Neural crest cell (in vitro differentiated cells): Measurements from ENCODE around the gene NUDT3. TPM values are rescaled to one million over a fixed set of nuclear protein-coding genes. Genes with fewer than 3 reads are reported as not detected.

Source experiments
- DNase-seq: peaks from one replicate; pipeline ENCODE4 v3.0.0; 2021; ENCODE audit warnings: low read depth, mixed read lengths, low spot score
- H3K27ac Mint-ChIP-seq: one replicate; pipeline ENCODE4 v1.8.0; 2021; ENCODE audit warnings: mild to moderate bottlenecking, mixed read lengths; ENCODE audit not compliant: unreplicated experiment
- H3K27me3 Mint-ChIP-seq: 2 replicates; pipeline ENCODE4 v1.8.0; 2021; ENCODE audit warnings: low read depth, mild to moderate bottlenecking, mixed read lengths
- H3K36me3 Mint-ChIP-seq: 2 replicates; pipeline ENCODE4 v1.8.0; 2021; ENCODE audit warnings: low read depth, mild to moderate bottlenecking, mixed read lengths
- H3K4me1 Mint-ChIP-seq: 2 replicates; pipeline ENCODE4 v1.8.0; 2021; ENCODE audit warnings: mixed read lengths
- H3K4me3 Mint-ChIP-seq: one replicate; pipeline ENCODE4 v1.8.0; 2021; ENCODE audit warnings: mild to moderate bottlenecking, mixed read lengths
- H3K9me3 Mint-ChIP-seq: 2 replicates; pipeline ENCODE4 v1.8.0; 2021; ENCODE audit warnings: mixed read lengths
- total RNA-seq: library from RNA; stranded (reverse); gene quantifications from 2 replicates; pipeline ENCODE4 v1.2.1, GENCODE V29; 2021
- TF ChIP-seq, protein P1 (sequence below): fragments of 200-600 bp; sonication (generic); conservative IDR thresholded peaks from 2 replicates; pipeline ENCODE4 v1.5.0; 2021; ENCODE audit warnings: antibody characterized with exemption, mild to moderate bottlenecking

Gene NUDT3
- total RNA-seq, 1 donor from 2014 or later, result 47.5 TPM

DNA sequence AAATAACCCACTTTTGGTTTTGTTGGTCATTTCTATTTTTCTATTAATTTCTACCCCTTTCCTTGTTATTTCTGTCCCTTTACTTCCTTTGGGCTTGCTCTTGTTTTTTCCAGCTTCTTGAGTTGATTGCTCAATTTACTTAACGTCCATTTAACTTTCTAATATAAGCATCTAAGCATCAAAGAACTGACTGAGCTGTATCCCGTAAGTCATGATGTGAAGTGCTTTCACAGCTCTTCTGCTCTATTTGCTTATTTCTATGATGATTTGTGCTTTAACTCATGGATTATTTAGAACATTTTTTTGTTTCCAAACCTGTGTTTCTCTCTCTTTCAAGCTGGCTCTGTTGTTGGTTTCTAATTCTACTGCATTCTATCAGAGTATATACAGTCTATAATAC, 87.0 kb downstream of the NUDT3 start:
- Mint-ChIP-seq H3K36me3 (no peaks in the 10 kb centered on the region), H3K27ac (no peak overlapping the region), H3K9me3 (no peaks in the 10 kb centered on the region), H3K4me3 (no peak overlapping the region), H3K27me3 (no peaks in the 10 kb centered on the region), H3K4me1 (peaks cover 3% of the 10 kb centered on the region)
- DNase-seq, result no peak
- TF ChIP-seq, protein P1, sequence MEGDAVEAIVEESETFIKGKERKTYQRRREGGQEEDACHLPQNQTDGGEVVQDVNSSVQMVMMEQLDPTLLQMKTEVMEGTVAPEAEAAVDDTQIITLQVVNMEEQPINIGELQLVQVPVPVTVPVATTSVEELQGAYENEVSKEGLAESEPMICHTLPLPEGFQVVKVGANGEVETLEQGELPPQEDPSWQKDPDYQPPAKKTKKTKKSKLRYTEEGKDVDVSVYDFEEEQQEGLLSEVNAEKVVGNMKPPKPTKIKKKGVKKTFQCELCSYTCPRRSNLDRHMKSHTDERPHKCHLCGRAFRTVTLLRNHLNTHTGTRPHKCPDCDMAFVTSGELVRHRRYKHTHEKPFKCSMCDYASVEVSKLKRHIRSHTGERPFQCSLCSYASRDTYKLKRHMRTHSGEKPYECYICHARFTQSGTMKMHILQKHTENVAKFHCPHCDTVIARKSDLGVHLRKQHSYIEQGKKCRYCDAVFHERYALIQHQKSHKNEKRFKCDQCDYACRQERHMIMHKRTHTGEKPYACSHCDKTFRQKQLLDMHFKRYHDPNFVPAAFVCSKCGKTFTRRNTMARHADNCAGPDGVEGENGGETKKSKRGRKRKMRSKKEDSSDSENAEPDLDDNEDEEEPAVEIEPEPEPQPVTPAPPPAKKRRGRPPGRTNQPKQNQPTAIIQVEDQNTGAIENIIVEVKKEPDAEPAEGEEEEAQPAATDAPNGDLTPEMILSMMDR, result no peak

DNA sequence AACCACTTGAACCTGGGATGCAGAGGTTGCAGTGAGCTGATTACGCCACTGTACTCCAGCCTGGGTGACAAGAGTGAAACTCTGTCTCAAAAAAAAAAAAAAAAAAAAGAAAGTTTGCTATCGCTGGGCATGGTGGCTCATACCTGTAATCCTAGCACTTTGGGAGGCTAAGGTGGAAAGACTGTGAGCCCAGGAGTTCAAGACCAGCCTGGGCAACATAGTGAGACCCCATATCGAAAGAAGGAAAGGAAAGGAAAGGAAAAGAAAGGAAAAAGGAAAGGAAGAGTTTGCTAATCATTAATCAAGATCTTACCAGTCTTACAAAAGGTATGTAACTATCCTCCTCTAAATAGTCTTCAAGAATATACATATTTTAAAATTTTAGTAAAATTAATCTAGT, 88.3 kb downstream of the NUDT3 start:
- Mint-ChIP-seq H3K4me1 (peaks cover 3% of the 10 kb centered on the region), H3K36me3 (no peaks in the 10 kb centered on the region), H3K9me3 (no peaks in the 10 kb centered on the region), H3K27ac (no peak overlapping the region), H3K27me3 (no peaks in the 10 kb centered on the region), H3K4me3 (no peak overlapping the region)
- TF ChIP-seq, protein P1, result no peak
- no peak for DNase-seq

DNA sequence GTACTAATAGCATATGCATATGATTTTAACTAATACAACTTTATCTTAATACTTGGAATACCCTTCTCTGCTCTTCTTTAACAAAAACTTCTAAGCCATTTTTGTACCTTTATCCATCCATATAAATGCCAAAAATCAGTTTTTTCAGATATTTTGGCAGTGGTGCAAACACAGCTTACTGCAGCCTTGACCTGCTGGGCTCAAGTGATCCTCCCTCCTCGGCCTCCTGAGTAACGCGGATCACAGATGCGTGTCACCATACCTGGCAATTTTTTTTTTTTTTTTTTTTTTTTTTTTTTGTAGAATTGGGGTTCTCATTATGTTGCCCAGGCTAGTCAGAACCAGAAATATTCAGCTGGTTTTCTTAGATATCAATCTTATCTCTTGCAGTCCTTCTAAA, 89.5 kb downstream of the NUDT3 start:
- Mint-ChIP-seq H3K36me3 (no peaks in the 10 kb centered on the region), H3K27ac (no peak overlapping the region), H3K27me3 (no peaks in the 10 kb centered on the region), H3K4me1 (no peaks in the 10 kb centered on the region), H3K4me3 (no peak overlapping the region), H3K9me3 (no peaks in the 10 kb centered on the region)
- no peak for DNase-seq
- TF ChIP-seq, protein P1, result no peak

DNA sequence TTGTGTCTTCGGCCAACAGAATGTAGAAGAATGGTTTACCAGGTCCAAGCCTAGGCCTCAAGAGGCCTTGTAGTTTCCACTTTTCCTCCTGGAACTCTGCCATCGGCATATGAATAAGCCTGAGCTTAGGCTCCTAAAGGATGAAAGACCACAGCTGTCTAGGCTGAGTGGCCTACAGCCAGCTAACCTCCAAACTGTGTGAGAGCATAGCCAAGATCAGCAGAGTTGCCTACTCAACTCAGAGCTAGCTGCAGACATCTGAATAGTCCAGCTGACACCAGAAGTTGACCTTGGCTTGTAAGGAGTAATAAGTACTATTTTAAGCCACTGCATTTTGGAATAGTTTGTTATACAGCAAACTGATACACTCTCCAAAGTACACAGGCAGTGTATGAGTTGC, 91.1 kb downstream of the NUDT3 start:
- H3K4me3 Mint-ChIP-seq, result no peak overlapping the region
- H3K36me3 Mint-ChIP-seq, result no peaks in the 10 kb centered on the region
- H3K4me1 Mint-ChIP-seq, result no peaks in the 10 kb centered on the region

DNA sequence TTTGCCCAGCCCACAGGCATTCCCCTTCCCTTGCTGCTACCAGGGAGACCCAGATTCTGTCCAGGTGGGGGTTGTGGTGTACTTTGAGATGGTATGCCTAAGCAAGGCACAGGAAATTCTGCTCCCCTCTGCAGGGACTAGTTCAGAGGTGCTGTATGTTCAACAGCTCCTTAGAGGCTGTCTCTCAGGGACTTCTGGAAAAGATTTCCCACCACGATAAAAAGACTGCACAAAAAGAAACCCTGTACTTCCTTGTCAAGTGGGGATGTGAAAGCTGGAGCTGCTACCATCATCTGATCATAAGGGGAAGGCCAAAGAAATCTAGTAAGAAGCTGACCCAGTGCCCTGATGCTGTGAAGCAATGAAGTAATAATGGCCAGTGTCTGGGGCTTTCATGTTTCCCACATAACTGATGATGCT, 92.1 kb downstream of the NUDT3 start:
- DNase-seq, result no peak
- H3K9me3 Mint-ChIP-seq, result no peaks in the 10 kb centered on the region
- no peaks in the 10 kb centered on the region for H3K4me1 Mint-ChIP-seq
- no peak overlapping the region for H3K27ac Mint-ChIP-seq
- TF ChIP-seq, protein P1, result no peak
- H3K4me3 Mint-ChIP-seq, result no peak overlapping the region
- no peaks in the 10 kb centered on the region for H3K27me3 Mint-ChIP-seq
- H3K36me3 Mint-ChIP-seq, result no peaks in the 10 kb centered on the region

More for the DNA sequence above, 91.1 kb downstream of the NUDT3 start:
- H3K27me3 Mint-ChIP-seq, result no peaks in the 10 kb centered on the region
- TF ChIP-seq, protein P1, result no peak
- no peak for DNase-seq
- H3K27ac Mint-ChIP-seq, result no peak overlapping the region
- no peaks in the 10 kb centered on the region for H3K9me3 Mint-ChIP-seq

DNA sequence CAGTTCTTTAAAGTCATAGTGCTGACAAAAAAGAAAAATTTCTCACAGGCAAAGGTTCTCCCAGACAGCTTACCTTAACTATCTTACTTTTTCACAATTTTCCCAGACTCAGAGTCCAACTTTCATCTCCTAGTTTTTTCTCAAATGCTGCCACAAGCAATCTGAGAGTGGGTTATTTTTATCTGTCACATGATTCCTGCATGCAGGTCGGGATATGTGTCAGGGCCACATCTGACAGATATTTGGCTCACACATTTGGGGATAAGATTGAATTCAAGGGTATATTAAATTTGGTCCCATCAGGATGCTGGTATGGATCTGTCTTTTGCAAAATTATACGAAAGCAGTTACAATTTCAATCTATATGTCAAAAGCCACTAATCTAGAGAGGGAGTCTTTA, 93.5 kb downstream of the NUDT3 start:
- TF ChIP-seq, protein P1, result no peak
- Mint-ChIP-seq H3K9me3 (no peaks in the 10 kb centered on the region), H3K27me3 (no peaks in the 10 kb centered on the region), H3K4me1 (no peaks in the 10 kb centered on the region), H3K27ac (no peak overlapping the region), H3K4me3 (no peak overlapping the region), H3K36me3 (no peaks in the 10 kb centered on the region)
- DNase-seq, result no peak
